HepG2 (cell line): ENCODE data around the gene WFDC10A. TPM values are rescaled to one million over a fixed set of nuclear protein-coding genes. Genes with fewer than 3 reads are reported as not detected.

Experiments
- ATF7 ChIP-seq, 2 experiments: fragments of 450-650 bp in 1 of 2; sonication (generic) in 1 of 2; formaldehyde crosslinking in 1 of 2; IDR thresholded peaks; 2 replicates each; pipeline versions ENCODE4 v1.4.0 to v1.6.1; 2016 to 2020; ENCODE audit warnings: antibody characterized with exemption in 1 of 2, mild to moderate bottlenecking in 1 of 2, missing genetic modification reagents in 1 of 2
- ATM ChIP-seq: fragments of 450-650 bp; IDR thresholded peaks from 2 replicates; pipeline ENCODE4 v1.7.1; 2017; ENCODE audit warnings: mild to moderate bottlenecking, borderline replicate concordance
- CENPT ChIP-seq: sonication (generic); formaldehyde crosslinking; IDR thresholded peaks from 2 replicates; pipeline ENCODE4 v1.8.0; 2022; ENCODE audit warnings: low read depth, mild to moderate bottlenecking, moderate library complexity, missing genetic modification reagents
- EP300 ChIP-seq, 3 experiments: sonication (generic) in 1 of 3; formaldehyde crosslinking in 1 of 3; IDR thresholded peaks; 2 replicates each; pipeline versions ENCODE4 v1.5.1 to v1.6.1; 2011 to 2020; ENCODE audit warnings: low read depth in 2 of 3, low read length in 2 of 3, borderline replicate concordance in 1 of 3, improper control_type of control experiment in 1 of 3, mild to moderate bottlenecking in 1 of 3, missing genetic modification reagents in 1 of 3, moderate library complexity in 1 of 3
- FOXP1 ChIP-seq, 2 experiments: fragments of 450-650 bp in 1 of 2; IDR thresholded peaks; 2 replicates each; pipeline ENCODE4 v1.6.1; 2017 to 2018; ENCODE audit warnings: antibody characterized with exemption in 1 of 2
- GATAD2A ChIP-seq: IDR thresholded peaks from 2 replicates; pipeline ENCODE4 v1.6.1; 2016
- KDM6A ChIP-seq: IDR thresholded peaks from 2 replicates; pipeline ENCODE4 v1.6.1; 2016; ENCODE audit warnings: low read depth
- MEF2D ChIP-seq: sonication (generic); formaldehyde crosslinking; IDR thresholded peaks from 2 replicates; pipeline ENCODE4 v1.5.1; 2020; ENCODE audit warnings: mild to moderate bottlenecking, missing genetic modification reagents
- MXD4 ChIP-seq: IDR thresholded peaks from 2 replicates; pipeline ENCODE4 v1.6.1; 2016; ENCODE audit warnings: mild to moderate bottlenecking, missing biosample characterization, missing genetic modification reagents
- NCOA2 ChIP-seq: sonication (generic); formaldehyde crosslinking; IDR thresholded peaks from 2 replicates; pipeline ENCODE4 v1.8.0; 2022; ENCODE audit warnings: inconsistent platforms
- POLR2G ChIP-seq: fragments of 200-400 bp; formaldehyde crosslinking; IDR thresholded peaks from 2 replicates; pipeline ENCODE4 v1.6.1; 2018; ENCODE audit warnings: mild to moderate bottlenecking, low read depth, low read length, moderate library complexity
- RORA ChIP-seq: sonication (generic); formaldehyde crosslinking; IDR thresholded peaks from 2 replicates; pipeline ENCODE4 v1.5.0; 2020; ENCODE audit warnings: mild to moderate bottlenecking, missing genetic modification reagents, moderate library complexity
- SAFB2 ChIP-seq: sonication (generic); formaldehyde crosslinking; IDR thresholded peaks from 2 replicates; pipeline ENCODE4 v1.5.1; 2020; ENCODE audit warnings: missing genetic modification reagents, low read depth, mild to moderate bottlenecking, borderline replicate concordance
- SOX6 ChIP-seq, 2 experiments: fragments of 450-650 bp in 1 of 2; sonication (generic) in 1 of 2; formaldehyde crosslinking in 1 of 2; IDR thresholded peaks; 2 replicates each; pipeline versions ENCODE4 v1.4.0 to v1.6.1; 2017 to 2020; ENCODE audit warnings: antibody characterized with exemption in 1 of 2, mild to moderate bottlenecking in 1 of 2, missing genetic modification reagents in 1 of 2
- TGIF2 ChIP-seq: IDR thresholded peaks from 2 replicates; pipeline ENCODE4 v1.6.1; 2016; ENCODE audit warnings: control low read depth, missing compliant biosample characterization
- ZNF17 ChIP-seq: sonication (generic); formaldehyde crosslinking; IDR thresholded peaks from 2 replicates; pipeline ENCODE4 v1.5.0; 2020; ENCODE audit warnings: mild to moderate bottlenecking, missing genetic modification reagents
- ZNF260 ChIP-seq: sonication (generic); formaldehyde crosslinking; IDR thresholded peaks from 2 replicates; pipeline ENCODE4 v1.4.0; 2020; ENCODE audit warnings: missing genetic modification reagents, low read depth, mild to moderate bottlenecking, borderline replicate concordance
- ZNF354B ChIP-seq: sonication (generic); formaldehyde crosslinking; IDR thresholded peaks from 2 replicates; pipeline ENCODE4 v1.8.0; 2022; ENCODE audit warnings: mild to moderate bottlenecking, missing genetic modification reagents
- ZNF570 ChIP-seq: sonication (generic); formaldehyde crosslinking; IDR thresholded peaks from 2 replicates; pipeline ENCODE4 v1.4.0; 2020; ENCODE audit warnings: mild to moderate bottlenecking, missing genetic modification reagents, borderline replicate concordance
- ZNF800 ChIP-seq: sonication (generic); formaldehyde crosslinking; IDR thresholded peaks from 2 replicates; pipeline ENCODE4 v1.4.0; 2020; ENCODE audit warnings: missing genetic modification reagents
- ZSCAN29 ChIP-seq: sonication (generic); formaldehyde crosslinking; conservative IDR thresholded peaks from 2 replicates; pipeline ENCODE4 v1.4.0; 2020; ENCODE audit warnings: mild to moderate bottlenecking, missing genetic modification reagents
- polyA plus RNA-seq, 8 experiments: library from polyadenylated mRNA; depleted of rRNA in 3 of 8; stranded (reverse) in 7 of 8; unstranded in 1 of 8; fragments of >200 nt; fragmentation: Illumina TruSeq in 4 of 8; extraction: Trizol in 4 of 8; gene quantifications; 2 replicates each; pipeline versions ENCODE4 v1.2.1 to v1.2.3, GENCODE V29; 2011 to 2016; ENCODE audit warnings: low read depth in 4 of 8, missing spikeins in 1 of 8, mixed read lengths in 1 of 8; ENCODE audit not compliant: insufficient read depth in 1 of 8
- total RNA-seq, 5 experiments: library from RNA; depleted of rRNA; stranded (reverse); fragments of >200 nt; fragmentation: Illumina TruSeq; extraction: Trizol; gene quantifications; 2 replicates each; pipeline ENCODE4 v1.2.3, GENCODE V29; 2016; ENCODE audit warnings: low read depth in 1 of 5
- TF ChIP-seq, protein P1 (sequence below): sonication (generic); formaldehyde crosslinking; IDR thresholded peaks from 2 replicates; pipeline ENCODE4 v1.4.0; 2020; ENCODE audit warnings: missing genetic modification reagents
- TF ChIP-seq, protein P2 (sequence below): sonication (generic); formaldehyde crosslinking; conservative IDR thresholded peaks from 2 replicates; pipeline ENCODE4 v1.4.0; 2020; ENCODE audit warnings: missing genetic modification reagents
- TF ChIP-seq, protein P3 (sequence below): sonication (generic); formaldehyde crosslinking; IDR thresholded peaks from 2 replicates; pipeline ENCODE4 v1.8.1; 2023; ENCODE audit warnings: missing genetic modification reagents, inconsistent platforms, borderline replicate concordance

WFDC10A gene
- total and polyA plus RNA-seq, 2 of the 13 experiments (the other 11 are each of a cell fraction or from before 2014, with no cell fraction given), result not detected

GRCh38 chr20:45621593-45621992 is 7.9 kb upstream of the WFDC10A start (continued):
- TF ChIP-seq ZNF800 (CRISPR knock-in tag) (no peak), ATM (no peak), KDM6A (CRISPR knock-in tag) (peak; percentile 53; the same call in 1 of the 2 replicates), ZNF260 (CRISPR knock-in tag) (no peak), ATF7 (IDR thresholded peaks at IDR 0.05) (no peak), ATF7 (CRISPR knock-in tag; IDR thresholded peaks at IDR 0.05) (no peak), ZNF570 (CRISPR knock-in tag) (no peak), SOX6 (IDR thresholded peaks at IDR 0.05) (no peak), SOX6 (CRISPR knock-in tag; IDR thresholded peaks at IDR 0.05) (peak; percentile 78), CENPT (CRISPR knock-in tag) (no peak), ZNF354B (no peak), TGIF2 (CRISPR knock-in tag) (no peak), GATAD2A (CRISPR knock-in tag) (peak; percentile 73), SAFB2 (CRISPR knock-in tag) (no peak), ZNF17 (CRISPR knock-in tag) (no peak), RORA (no peak), POLR2G (no peak), EP300 (IDR thresholded peaks at IDR 0.05; ENCODE audit: low read depth in 2 of 2, low read length in 2 of 2) (no peak), EP300 (CRISPR knock-in tag; IDR thresholded peaks at IDR 0.05; ENCODE audit: borderline replicate concordance) (0 out of 2 replicates have a peak, but pooled peaks have one; percentile 39), FOXP1 (IDR thresholded peaks at IDR 0.05) (no peak), FOXP1 (CRISPR knock-in tag; IDR thresholded peaks at IDR 0.05) (peak; percentile 73), MXD4 (CRISPR knock-in tag) (0 out of 2 replicates have a peak, but pooled peaks have one; percentile 33), NCOA2 (CRISPR knock-in tag) (peak; percentile 48; the same call in 1 of the 2 replicates), ZSCAN29 (no peak), MEF2D (no peak)
- TF ChIP-seq, protein P1, sequence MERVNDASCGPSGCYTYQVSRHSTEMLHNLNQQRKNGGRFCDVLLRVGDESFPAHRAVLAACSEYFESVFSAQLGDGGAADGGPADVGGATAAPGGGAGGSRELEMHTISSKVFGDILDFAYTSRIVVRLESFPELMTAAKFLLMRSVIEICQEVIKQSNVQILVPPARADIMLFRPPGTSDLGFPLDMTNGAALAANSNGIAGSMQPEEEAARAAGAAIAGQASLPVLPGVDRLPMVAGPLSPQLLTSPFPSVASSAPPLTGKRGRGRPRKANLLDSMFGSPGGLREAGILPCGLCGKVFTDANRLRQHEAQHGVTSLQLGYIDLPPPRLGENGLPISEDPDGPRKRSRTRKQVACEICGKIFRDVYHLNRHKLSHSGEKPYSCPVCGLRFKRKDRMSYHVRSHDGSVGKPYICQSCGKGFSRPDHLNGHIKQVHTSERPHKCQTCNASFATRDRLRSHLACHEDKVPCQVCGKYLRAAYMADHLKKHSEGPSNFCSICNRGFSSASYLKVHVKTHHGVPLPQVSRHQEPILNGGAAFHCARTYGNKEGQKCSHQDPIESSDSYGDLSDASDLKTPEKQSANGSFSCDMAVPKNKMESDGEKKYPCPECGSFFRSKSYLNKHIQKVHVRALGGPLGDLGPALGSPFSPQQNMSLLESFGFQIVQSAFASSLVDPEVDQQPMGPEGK (CRISPR knock-in tag), result no peak
- TF ChIP-seq, protein P2, sequence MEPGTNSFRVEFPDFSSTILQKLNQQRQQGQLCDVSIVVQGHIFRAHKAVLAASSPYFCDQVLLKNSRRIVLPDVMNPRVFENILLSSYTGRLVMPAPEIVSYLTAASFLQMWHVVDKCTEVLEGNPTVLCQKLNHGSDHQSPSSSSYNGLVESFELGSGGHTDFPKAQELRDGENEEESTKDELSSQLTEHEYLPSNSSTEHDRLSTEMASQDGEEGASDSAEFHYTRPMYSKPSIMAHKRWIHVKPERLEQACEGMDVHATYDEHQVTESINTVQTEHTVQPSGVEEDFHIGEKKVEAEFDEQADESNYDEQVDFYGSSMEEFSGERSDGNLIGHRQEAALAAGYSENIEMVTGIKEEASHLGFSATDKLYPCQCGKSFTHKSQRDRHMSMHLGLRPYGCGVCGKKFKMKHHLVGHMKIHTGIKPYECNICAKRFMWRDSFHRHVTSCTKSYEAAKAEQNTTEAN, result no peak
- TF ChIP-seq, protein P3, sequence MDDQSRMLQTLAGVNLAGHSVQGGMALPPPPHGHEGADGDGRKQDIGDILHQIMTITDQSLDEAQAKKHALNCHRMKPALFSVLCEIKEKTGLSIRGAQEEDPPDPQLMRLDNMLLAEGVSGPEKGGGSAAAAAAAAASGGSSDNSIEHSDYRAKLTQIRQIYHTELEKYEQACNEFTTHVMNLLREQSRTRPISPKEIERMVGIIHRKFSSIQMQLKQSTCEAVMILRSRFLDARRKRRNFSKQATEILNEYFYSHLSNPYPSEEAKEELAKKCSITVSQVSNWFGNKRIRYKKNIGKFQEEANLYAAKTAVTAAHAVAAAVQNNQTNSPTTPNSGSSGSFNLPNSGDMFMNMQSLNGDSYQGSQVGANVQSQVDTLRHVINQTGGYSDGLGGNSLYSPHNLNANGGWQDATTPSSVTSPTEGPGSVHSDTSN, result no peak
